CD1c-positive myeloid dendritic cell (primary cell): ENCODE measurements around the gene IDNK.
"Not testable (repeated sequence)": the region's sequence is repeated elsewhere in the genome, so short reads cannot be mapped to it uniquely, and the experiment has no call there.

Experiments used
- DNase-seq: peaks from one replicate; pipeline ENCODE4 v3.0.0-alpha.2; 2016; ENCODE audit errors: extremely low spot score

IDNK gene

GRCh38 chr9:83622939-83623678, at the start of gene IDNK:
Gene IDNK (plus strand): TSS chr9:83623143. CDS start chr9:83623172, 29 bp downstream.
- peak; percentile 78 for DNase-seq

GRCh38 chr9:83574482-83574881, 48.5 kb upstream of the IDNK start:
- DNase-seq: no peak

GRCh38 chr9:83582029-83582428, 40.9 kb upstream of the IDNK start:
- no peak for DNase-seq

DNA sequence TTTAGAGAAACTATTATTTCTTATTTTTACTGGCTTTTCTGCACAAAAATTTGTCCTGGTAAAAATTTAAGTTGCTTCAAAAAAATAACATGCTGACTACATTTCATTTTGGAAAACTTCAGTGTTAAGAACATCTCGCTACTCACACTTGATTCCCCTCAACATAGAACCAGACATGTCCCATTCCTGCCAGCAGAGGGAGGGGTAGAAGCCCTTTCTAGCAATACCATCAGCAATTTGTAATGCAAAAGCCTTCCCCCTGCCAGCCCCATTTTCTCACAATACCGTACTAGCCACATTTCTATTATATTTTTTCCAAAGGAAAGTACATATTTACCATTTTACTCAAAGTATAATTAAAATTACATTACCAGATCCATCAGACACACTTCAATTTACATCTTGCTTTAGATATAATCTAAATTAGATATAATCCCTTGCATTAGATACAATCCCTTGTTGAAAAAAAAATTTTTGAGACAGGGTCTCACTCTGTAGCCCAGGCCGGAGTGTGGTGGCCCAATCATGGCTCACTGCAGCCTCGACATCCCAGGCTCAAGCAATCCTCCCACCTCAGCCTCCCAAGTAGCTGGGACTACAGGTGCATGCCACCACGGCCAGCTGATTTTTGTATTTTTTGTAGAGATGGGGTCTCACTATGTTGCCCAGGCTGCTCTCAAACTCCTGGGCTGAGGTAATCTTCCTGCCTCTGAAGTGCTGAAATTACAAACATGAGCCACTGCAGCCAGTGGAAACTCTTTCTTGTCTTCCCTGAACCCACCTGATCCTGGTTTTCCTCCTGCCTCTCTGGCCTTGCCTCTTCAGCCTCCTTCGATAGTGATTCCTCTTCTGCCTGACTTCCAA, 39.6 kb upstream of the IDNK start:
- DNase-seq: peak; percentile 13

GRCh38 chr9:83584995-83585394, 37.9 kb upstream of the IDNK start:
- DNase-seq: no peak

- no peak for DNase-seq
Measured at GRCh38 chr9:83588256-83588655, 34.7 kb upstream of the IDNK start.

GRCh38 chr9:83596899-83597504, 25.9 kb upstream of the IDNK start:
- peak; percentile 38 for DNase-seq

DNA sequence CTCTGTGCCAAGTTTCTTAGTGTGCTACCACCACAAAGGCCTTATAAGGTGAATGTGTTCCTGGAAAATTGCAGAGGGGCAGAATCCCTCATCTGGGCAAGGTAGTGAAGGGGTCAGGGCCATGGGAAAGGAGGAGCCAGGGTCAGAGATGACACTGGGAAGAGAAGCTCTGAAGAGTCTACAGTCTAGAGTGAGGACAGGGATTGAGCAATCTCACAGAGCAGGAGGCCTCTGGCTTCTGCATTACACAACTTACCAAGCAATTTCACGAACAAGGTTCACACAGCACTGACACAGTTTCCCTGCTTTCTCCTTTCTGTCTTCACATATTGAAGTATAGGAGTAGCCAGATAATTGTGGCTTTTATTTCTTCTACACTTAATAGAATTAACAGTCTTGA, 24.5 kb upstream of the IDNK start:
- peak; percentile 23 for DNase-seq

- no peak for DNase-seq
Measured at GRCh38 chr9:83599071-83599470, 23.9 kb upstream of the IDNK start.

DNA sequence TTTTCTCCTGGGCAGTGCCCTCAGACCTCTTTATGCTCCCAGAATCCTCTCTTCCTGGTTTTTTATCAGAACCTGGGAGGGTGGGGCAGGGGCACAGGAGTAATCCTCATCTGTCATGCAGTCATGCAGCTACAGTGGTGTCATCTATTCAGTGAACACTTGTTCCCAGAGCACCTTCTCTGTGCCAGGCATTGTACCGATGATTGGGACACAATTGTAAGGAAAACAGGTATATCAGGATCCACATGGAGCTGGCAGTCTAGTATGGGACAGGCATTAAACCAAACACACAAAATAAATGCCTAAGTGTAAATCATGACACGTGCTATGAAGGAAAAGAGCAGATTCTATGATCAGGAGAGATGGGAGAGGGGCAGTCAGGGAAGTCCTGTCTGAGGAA, 21.5 kb upstream of the IDNK start:
- no peak for DNase-seq

GRCh38 chr9:83607620-83608019, 15.3 kb upstream of the IDNK start:
- not testable (repeated sequence) for DNase-seq

- not testable (repeated sequence) for DNase-seq
Measured at GRCh38 chr9:83613298-83613697, 9.6 kb upstream of the IDNK start.

DNA sequence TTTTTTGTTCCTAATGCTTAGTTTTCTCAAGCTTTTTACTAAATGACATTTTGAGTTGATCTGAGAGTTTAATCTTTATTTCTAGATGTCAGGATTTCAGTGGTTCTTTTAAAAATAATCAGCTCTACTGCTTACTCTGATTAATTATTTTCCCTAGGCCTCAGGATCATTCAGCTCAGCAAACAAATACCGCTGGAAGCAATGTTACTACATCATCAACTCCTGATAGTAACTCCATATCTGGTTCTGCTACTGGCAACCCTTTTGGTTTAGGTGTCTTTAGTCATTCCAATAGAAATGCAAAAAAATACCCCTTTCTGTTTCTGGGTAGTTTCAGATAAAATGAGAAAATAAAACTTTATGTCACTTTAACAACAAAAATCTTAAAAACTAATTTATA, 5.6 kb upstream of the IDNK start:
- no peak for DNase-seq

DNA sequence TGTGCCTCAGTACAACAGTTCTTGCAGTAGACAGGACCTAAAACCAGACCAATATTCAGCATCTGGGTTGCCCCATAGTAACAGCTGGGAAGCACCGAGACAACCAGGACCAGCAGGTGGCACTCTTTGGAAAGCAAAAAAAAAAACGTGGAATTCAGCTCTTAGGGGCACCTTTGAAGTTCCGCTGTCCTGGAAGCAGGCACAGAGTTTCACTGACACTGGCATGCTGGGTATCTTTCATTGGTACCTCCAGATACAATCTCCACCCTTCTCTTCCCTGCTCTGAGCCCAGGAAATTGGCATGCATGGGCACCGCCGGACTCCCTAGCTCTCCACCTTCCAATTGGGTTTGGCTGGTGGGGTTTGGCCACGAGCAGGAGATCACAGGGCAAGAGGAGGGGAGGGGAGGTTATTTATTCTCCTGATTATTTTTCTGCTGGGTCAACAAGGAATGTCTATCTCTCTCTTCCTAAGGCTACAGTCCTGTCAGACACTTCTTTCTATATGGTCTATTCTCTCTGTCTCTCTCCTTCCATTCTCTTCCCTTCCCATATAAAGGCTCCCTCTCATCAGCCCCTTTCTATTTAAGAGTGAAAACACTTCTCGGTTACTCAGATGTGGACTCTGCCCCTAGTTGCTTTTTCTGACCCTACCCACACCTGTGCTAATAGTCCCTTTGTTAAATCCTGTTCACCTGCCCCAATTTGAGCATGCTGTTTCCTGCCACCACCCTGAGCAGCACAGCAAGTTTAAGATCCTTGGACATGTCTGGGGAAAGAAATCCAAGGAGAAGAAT, 1.9 kb upstream of the IDNK start:
- peak; percentile 61 for DNase-seq

DNA sequence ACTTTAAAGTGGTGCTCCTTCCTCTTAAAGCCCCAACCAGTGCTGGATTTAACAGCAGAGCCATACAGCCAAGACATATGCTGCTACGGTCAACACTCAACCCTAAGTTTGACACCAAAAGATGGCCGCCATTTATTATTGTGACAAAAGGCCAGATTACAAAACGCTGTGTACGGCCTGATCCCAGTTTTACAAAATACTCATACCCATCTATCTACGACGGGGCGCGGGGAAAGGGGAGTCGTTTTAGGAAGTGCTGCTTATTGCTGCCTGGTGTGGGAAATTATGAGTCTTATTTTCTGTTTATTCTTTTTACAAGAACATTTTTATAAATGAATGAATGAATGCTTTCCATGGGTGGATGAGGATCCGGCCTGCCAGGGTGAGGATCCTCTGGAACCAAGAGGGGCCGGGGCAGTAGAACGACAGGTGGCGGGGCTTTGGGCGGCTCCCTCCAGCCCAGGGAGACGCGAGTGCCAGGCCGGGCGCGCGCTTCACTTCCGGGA, 457 bp upstream of the IDNK start:
- DNase-seq: peak; percentile 31

GRCh38 chr9:83623679-83624076, 735 bp downstream of the IDNK start:
- DNase-seq: no peak

DNA sequence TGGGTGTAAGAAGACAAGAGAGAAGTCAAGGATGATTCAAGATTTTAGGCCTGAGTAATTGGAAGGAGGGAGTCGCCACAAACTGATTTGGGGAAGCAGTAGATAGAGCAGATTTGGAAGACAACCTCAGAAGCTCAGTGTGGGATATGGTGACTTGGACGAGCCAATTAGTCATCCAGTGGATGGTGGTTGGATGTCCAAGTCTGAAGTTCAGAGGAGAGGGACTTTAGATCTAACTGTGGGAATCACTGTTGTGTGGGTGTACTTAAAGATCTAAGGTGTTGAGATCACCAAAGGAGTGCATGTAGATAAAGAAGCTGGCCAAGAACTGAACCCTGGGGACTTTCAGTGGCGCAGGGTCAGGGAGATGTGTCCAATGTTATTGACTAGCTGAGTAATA, 2.2 kb downstream of the IDNK start:
- peak; percentile 2 for DNase-seq

DNA sequence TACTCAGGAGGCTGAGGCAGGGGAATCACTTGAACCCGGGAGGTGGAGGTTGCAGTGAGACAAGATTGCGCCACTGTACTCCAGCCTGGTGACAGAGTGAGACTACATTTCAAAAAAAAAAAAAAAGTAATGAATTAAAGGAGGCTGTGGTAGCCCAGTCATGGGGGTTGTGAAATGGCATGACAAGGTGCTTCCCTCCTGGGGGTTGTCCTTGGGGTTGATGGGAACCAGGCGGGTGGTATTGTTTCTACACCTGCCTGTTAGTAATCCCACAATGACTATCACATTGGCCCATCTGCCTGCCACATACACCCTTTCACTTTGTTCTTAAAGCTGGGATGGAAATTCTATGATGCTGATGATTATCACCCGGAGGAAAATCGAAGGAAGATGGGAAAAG, 5.6 kb downstream of the IDNK start:
- DNase-seq: no peak

GRCh38 chr9:83629433-83630104, 6.6 kb downstream of the IDNK start:
- DNase-seq: no peak

DNA sequence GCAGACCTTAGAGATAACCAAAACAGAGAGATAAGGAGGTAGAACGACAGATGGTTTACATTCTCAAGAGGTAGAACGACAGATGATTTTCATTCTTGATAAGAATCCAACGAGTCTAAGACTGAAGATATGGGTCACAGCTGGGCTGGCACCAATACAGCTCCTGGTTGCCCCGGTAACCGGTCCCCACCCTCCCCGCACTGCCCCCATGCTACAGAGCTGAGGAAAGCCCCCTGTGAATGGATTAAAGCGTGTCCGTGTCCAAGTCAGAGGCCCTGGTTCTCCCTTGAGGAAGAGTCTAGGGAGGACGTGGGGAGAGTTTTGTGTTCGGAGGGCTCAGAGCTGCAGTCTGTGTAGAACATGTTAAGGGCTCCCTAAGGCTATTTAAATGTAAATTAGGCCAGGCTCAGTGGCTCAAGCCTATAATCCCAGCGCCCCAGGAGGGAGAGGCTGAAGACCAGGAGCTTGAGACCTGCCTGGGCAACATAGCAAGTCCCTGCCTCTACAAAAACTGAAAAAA, 8.1 kb downstream of the IDNK start:
- no peak for DNase-seq

GRCh38 chr9:83633255-83633654, 10.3 kb downstream of the IDNK start:
- DNase-seq: no peak
